ENCODE data around the gene KCNMB2.

Gene KCNMB2

GRCh38 chr3:178712247-178712646 is 176.0 kb downstream of the KCNMB2 start:
- ATAC-seq (ENCODE audit: insufficient read depth, low read depth), result no peak

GRCh38 chr3:178714925-178715832 is 178.9 kb downstream of the KCNMB2 start:
- Histone ChIP-seq H3K27me3 (ENCODE audit: insufficient read depth, low read length, poor library complexity) (no peaks in the 10 kb centered on the region), H3K4me3 (ENCODE audit: low read depth in 1 of 2, low read length in 2 of 2) (no peak overlapping the region), H3K4me2 (ENCODE audit: insufficient read depth, low read length) (no peak overlapping the region), H3K27ac (ENCODE audit: low read length) (no peak overlapping the region), H3K79me2 (ENCODE audit: insufficient read depth, low read length) (no peaks in the 10 kb centered on the region), H3K9me3 (ENCODE audit: insufficient read depth, low read length, severe bottlenecking) (no peaks in the 10 kb centered on the region), H3K4me1 (ENCODE audit: insufficient read depth, low read length) (no peaks in the 10 kb centered on the region), H2AFZ (ENCODE audit: low read depth, low read length) (no peak overlapping the region), H3K36me3 (ENCODE audit: insufficient read depth, low read length) (no peaks in the 10 kb centered on the region), H4K20me1 (ENCODE audit: insufficient read depth, low read length) (no peaks in the 10 kb centered on the region), H3K9ac (ENCODE audit: low read depth, low read length) (no peak overlapping the region)
- DNase-seq (no peak), ATAC-seq (ENCODE audit: insufficient read depth, low read depth) (no peak)
- no peak for TF ChIP-seq EZH2 (IDR thresholded peaks at IDR 0.05; ENCODE audit: borderline replicate concordance, low read depth, low read length, severe bottlenecking)
- no peak for TF ChIP-seq CTCF (IDR thresholded peaks at IDR 0.05; ENCODE audit: borderline replicate concordance, extremely low read depth, low read length, poor library complexity, severe bottlenecking)

More at GRCh38 chr3:178712247-178712646, 176.0 kb downstream of the KCNMB2 start:
- Histone ChIP-seq H4K20me1 (ENCODE audit: insufficient read depth, low read length) (no peaks in the 10 kb centered on the region), H3K4me1 (ENCODE audit: insufficient read depth, low read length) (no peaks in the 10 kb centered on the region), H3K4me3 (ENCODE audit: low read depth in 1 of 2, low read length in 2 of 2) (no peak overlapping the region), H3K9ac (ENCODE audit: low read depth, low read length) (no peak overlapping the region), H3K36me3 (ENCODE audit: insufficient read depth, low read length) (no peaks in the 10 kb centered on the region), H3K9me3 (ENCODE audit: insufficient read depth, low read length, severe bottlenecking) (no peaks in the 10 kb centered on the region), H3K27me3 (ENCODE audit: insufficient read depth, low read length, poor library complexity) (no peaks in the 10 kb centered on the region), H2AFZ (ENCODE audit: low read depth, low read length) (no peak overlapping the region), H3K4me2 (ENCODE audit: insufficient read depth, low read length) (no peak overlapping the region), H3K27ac (ENCODE audit: low read length) (no peak overlapping the region), H3K79me2 (ENCODE audit: insufficient read depth, low read length) (no peaks in the 10 kb centered on the region)
- TF ChIP-seq CTCF (IDR thresholded peaks at IDR 0.05; ENCODE audit: borderline replicate concordance, extremely low read depth, low read length, poor library complexity, severe bottlenecking), result no peak
- no peak for TF ChIP-seq EZH2 (IDR thresholded peaks at IDR 0.05; ENCODE audit: borderline replicate concordance, low read depth, low read length, severe bottlenecking)
- DNase-seq, result no peak

GRCh38 chr3:178718995-178719635 is 182.9 kb downstream of the KCNMB2 start:
- DNase-seq, result no peak
- H3K27ac ChIP-seq (ENCODE audit: low read length), result no peak overlapping the region
- H3K4me1 ChIP-seq (ENCODE audit: insufficient read depth, low read length), result no peaks in the 10 kb centered on the region
- no peak overlapping the region for H3K4me2 ChIP-seq (ENCODE audit: insufficient read depth, low read length)
- no peaks in the 10 kb centered on the region for H3K9me3 ChIP-seq (ENCODE audit: insufficient read depth, low read length, severe bottlenecking)
- H2AFZ ChIP-seq (ENCODE audit: low read depth, low read length), result no peak overlapping the region
- no peaks in the 10 kb centered on the region for H3K27me3 ChIP-seq (ENCODE audit: insufficient read depth, low read length, poor library complexity)
- ATAC-seq (ENCODE audit: insufficient read depth, low read depth), result no peak
- no peaks in the 10 kb centered on the region for H3K79me2 ChIP-seq (ENCODE audit: insufficient read depth, low read length)
- TF ChIP-seq CTCF (IDR thresholded peaks at IDR 0.05; ENCODE audit: borderline replicate concordance, extremely low read depth, low read length, poor library complexity, severe bottlenecking), result no peak
- TF ChIP-seq EZH2 (IDR thresholded peaks at IDR 0.05; ENCODE audit: borderline replicate concordance, low read depth, low read length, severe bottlenecking), result no peak
- H3K4me3 ChIP-seq (ENCODE audit: low read depth in 1 of 2, low read length in 2 of 2), result no peak overlapping the region
- no peak overlapping the region for H3K9ac ChIP-seq (ENCODE audit: low read depth, low read length)
- no peaks in the 10 kb centered on the region for H3K36me3 ChIP-seq (ENCODE audit: insufficient read depth, low read length)
- no peaks in the 10 kb centered on the region for H4K20me1 ChIP-seq (ENCODE audit: insufficient read depth, low read length)

Measured in DND-41 (cell line).